Esophagus (tissue), 2 donors: Measurements from ENCODE around the gene TP53BP2. TPM values are rescaled to one million over a fixed set of nuclear protein-coding genes. Genes with fewer than 3 reads are reported as not detected.
"Not testable (repeated sequence)": the region's sequence is repeated elsewhere in the genome, so short reads cannot be mapped to it uniquely, and the experiment has no call there.

Experiments
- H3K27ac ChIP-seq, 2 donors: one replicate each; pipeline ENCODE4 v1.5.1; 2013; ENCODE audit warnings: low read depth in 2 of 2, mild to moderate bottlenecking in 2 of 2, inconsistent platforms in 1 of 2, low read length in 1 of 2, moderate library complexity in 1 of 2
- H3K27me3 ChIP-seq, 2 donors: one replicate each; pipeline ENCODE4 v1.6.1; 2013; ENCODE audit warnings: low read length in 2 of 2, control low read depth in 1 of 2, mild to moderate bottlenecking in 1 of 2; ENCODE audit not compliant: insufficient read depth in 2 of 2, control insufficient read depth in 1 of 2
- H3K36me3 ChIP-seq, 2 donors: one replicate each; pipeline ENCODE4 v1.6.1; 2013; ENCODE audit warnings: low read length in 1 of 2; ENCODE audit not compliant: control insufficient read depth in 2 of 2, insufficient read depth in 2 of 2
- H3K4me1 ChIP-seq, 2 donors: one replicate each; pipeline ENCODE4 v1.6.1; 2013; ENCODE audit warnings: low read length in 1 of 2; ENCODE audit not compliant: control insufficient read depth in 2 of 2, insufficient read depth in 2 of 2
- H3K4me3 ChIP-seq, 2 donors: one replicate each; pipeline ENCODE4 v1.5.1; 2013; ENCODE audit warnings: low read length in 2 of 2, mild to moderate bottlenecking in 2 of 2, low read depth in 1 of 2, moderate library complexity in 1 of 2
- H3K9me3 ChIP-seq, 2 donors: one replicate each; pipeline ENCODE4 v1.6.1; 2013; ENCODE audit warnings: mild to moderate bottlenecking in 2 of 2, low read depth in 1 of 2, low read length in 1 of 2, moderate library complexity in 1 of 2; ENCODE audit not compliant: control insufficient read depth in 2 of 2, insufficient read depth in 1 of 2
- WGBS, 2 donors: extraction: QIAGEN DNeasy Blood & Tissue Kit; methylation state at CpG; one replicate each; pipeline ENCODE4 v1.1.7; 2013; 5-methylcytosine and 5-hydroxymethylcytosine counted together
- polyA plus RNA-seq, 2 donors: library from polyadenylated mRNA; stranded (reverse); fragments of 200-250 nt; gene quantifications; one replicate each; pipeline ENCODE4 v1.2.3, GENCODE V29; 2013
- donor health status: healthy with polysubstance abuse.
- donor health status: Bipolar disorder and iron deficiency.

Gene TP53BP2
- polyA plus RNA-seq, 2 donors: 12.6 to 18.7 TPM

GRCh38 chr1:223876590-223876989 is 30.8 kb upstream of the TP53BP2 start:
- Histone ChIP-seq H3K4me1 (no peaks in the 10 kb centered on the region), H3K27me3 (no peaks in the 10 kb centered on the region), H3K9me3 (no peaks in the 10 kb centered on the region), H3K27ac (no peak overlapping the region), H3K4me3 (no peak overlapping the region), H3K36me3 (no peaks in the 10 kb centered on the region)
- WGBS, 2 donors: 69 to 73% methylated on average over 6 of the region's 6 CpGs

DNA sequence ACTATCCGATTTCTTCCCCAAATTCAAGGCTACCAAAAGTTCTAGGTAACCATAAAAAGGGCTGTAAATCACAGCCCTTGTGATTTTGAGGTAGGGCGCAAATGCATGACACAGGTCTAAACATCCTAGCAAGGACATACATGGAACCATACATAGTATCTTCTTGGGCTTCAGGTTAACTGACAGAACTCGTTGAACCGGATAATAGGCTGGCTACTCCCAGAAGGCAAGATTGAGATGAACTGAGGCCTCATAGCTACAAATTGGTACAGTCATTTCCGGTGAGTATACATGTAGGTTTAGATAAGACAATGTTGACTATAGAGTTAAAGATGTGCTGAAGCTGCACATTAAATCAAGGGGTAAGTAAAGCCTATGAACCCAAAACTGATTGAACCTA is 27.3 kb upstream of the TP53BP2 start:
- WGBS, 2 donors: 85 to 86% methylated on average over 5 of the region's 5 CpGs
- H3K27ac ChIP-seq: no peak overlapping the region

DNA sequence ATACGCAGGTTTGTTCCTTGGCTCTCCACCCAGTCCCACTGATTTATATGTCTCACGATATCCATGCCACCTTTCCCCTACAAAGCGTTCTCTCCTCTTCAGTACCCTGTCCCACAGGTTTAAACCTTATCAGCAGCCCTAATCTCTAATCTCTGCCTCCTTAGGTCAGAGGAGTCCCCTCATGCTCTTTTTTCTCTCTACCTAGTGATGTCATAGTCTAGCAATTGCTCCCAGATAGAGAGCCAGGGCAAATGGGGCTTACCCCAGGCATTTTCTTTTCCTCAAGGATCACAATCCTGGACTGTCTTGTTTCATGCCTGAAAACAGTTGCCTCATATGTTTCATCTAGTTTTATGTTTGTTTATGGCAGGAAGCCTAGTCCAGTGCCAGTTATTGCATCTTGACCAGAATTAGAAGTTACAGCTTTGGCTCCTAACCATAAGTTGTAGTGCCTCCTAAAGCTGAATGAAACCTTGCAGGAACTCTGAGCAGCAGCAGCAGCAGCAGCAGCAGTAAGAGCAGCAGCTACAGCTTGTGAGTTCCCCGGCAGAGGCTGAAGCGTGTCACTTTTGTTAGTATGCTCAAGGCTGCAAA is 26.7 kb upstream of the TP53BP2 start:
- 87 to 92% methylated on average over 5 of the region's 5 CpGs for WGBS, 2 donors
- H3K9me3 ChIP-seq: no peaks in the 10 kb centered on the region
- H3K36me3 ChIP-seq: no peaks in the 10 kb centered on the region

More for the DNA sequence above, 27.3 kb upstream of the TP53BP2 start:
- no peaks in the 10 kb centered on the region for H3K4me1 ChIP-seq
- H3K4me3 ChIP-seq: no peak overlapping the region
- H3K9me3 ChIP-seq: no peaks in the 10 kb centered on the region
- no peaks in the 10 kb centered on the region for H3K27me3 ChIP-seq
- H3K36me3 ChIP-seq: no peaks in the 10 kb centered on the region

DNA sequence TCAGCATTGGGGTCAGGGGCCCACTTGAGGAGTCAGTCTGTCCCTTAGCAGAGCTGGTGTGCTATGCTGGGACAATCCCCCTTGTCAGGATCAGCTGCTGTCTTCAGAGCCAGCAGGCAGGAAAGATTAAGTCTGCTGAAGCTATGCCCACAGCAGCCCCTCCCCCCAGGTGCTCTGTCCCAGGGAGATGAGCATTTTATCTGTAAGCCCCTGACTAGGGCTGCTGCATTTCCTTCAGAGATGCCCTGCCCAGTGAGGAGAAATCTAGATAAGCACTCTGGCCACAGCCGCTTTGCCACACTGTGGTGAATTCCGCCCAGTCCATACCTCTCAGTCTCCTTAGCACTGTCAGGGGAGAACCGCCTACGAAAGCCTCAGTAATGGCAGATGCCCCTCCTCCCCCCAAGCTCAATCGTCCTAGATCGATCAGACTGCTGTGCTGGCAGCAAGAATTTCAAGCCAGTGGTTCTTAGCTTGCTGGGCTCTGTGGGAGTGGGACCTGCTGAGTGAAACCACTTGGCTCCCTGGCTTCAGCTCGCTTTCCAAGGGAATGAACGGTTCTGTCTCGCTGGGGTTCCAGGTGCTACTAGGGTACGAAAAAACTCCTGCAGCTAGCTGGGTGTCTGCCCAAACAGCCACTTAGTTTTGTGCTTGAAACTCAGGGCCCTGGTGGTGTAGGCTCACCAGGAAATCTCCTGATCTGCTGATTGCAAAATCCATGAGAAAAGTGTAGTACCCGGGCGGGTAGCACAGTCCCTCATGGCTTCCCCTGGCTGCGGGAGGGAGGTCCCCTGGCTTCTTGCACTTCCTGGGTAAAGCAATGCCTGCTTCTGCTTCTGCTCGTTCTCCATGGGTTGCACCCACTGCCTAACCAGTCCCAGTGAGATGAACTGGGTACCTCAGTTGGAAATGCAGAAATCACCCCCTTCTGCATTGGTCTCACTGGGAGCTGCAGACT is 25.1 kb upstream of the TP53BP2 start:
- WGBS, 2 donors: 64 to 77% methylated on average over 14 of the region's 14 CpGs
- no peaks in the 10 kb centered on the region for H3K36me3 ChIP-seq
- H3K9me3 ChIP-seq: no peaks in the 10 kb centered on the region
- H3K4me3 ChIP-seq: no peak overlapping the region
- H3K4me1 ChIP-seq: no peaks in the 10 kb centered on the region
- H3K27ac ChIP-seq: no peak overlapping the region
- H3K27me3 ChIP-seq: no peaks in the 10 kb centered on the region

More for the DNA sequence above, 26.7 kb upstream of the TP53BP2 start:
- H3K4me1 ChIP-seq: no peaks in the 10 kb centered on the region
- H3K27me3 ChIP-seq: no peaks in the 10 kb centered on the region
- H3K4me3 ChIP-seq: no peak overlapping the region
- no peak overlapping the region for H3K27ac ChIP-seq

GRCh38 chr1:223864599-223865368 is 19.0 kb upstream of the TP53BP2 start:
- H3K4me3 ChIP-seq, H3K36me3 ChIP-seq, H3K4me1 ChIP-seq, H3K27ac ChIP-seq, H3K27me3 ChIP-seq, H3K9me3 ChIP-seq: not testable (repeated sequence)
- WGBS, 2 donors: 97% methylated on average over 19 of the region's 19 CpGs

- WGBS, 2 donors: 90 to 94% methylated on average over 17 of the region's 17 CpGs
- no peaks in the 10 kb centered on the region for H3K36me3 ChIP-seq
- H3K27me3 ChIP-seq: no peaks in the 10 kb centered on the region
- no peak overlapping the region for H3K27ac ChIP-seq
- H3K9me3 ChIP-seq: peaks cover 0 to 5% of the 10 kb centered on the region in 2 donors
- H3K4me1 ChIP-seq: peaks cover 0 to 3% of the 10 kb centered on the region in 2 donors
- H3K4me3 ChIP-seq: no peak overlapping the region
These were observed 18.3 kb upstream of the TP53BP2 start for GRCh38 chr1:223864084-223864483.

- no peaks in the 10 kb centered on the region for H3K27me3 ChIP-seq
- WGBS, 2 donors: 85 to 88% methylated on average over 1 of the region's 1 CpG
- no peak overlapping the region for H3K4me3 ChIP-seq
- peaks cover 0 to 5% of the 10 kb centered on the region in 2 donors for H3K9me3 ChIP-seq
- no peak overlapping the region for H3K27ac ChIP-seq
- peaks cover 0 to 3% of the 10 kb centered on the region in 2 donors for H3K4me1 ChIP-seq
- H3K36me3 ChIP-seq: no peaks in the 10 kb centered on the region
These were observed 16.2 kb upstream of the TP53BP2 start for GRCh38 chr1:223861904-223862303.

- H3K4me1 ChIP-seq: peaks cover 0 to 3% of the 10 kb centered on the region in 2 donors
- no peak overlapping the region for H3K4me3 ChIP-seq
- peaks cover 0 to 5% of the 10 kb centered on the region in 2 donors for H3K9me3 ChIP-seq
- no peaks in the 10 kb centered on the region for H3K36me3 ChIP-seq
- WGBS, 2 donors: 51 to 60% methylated on average over 5 of the region's 5 CpGs
- H3K27ac ChIP-seq: no peak overlapping the region
- H3K27me3 ChIP-seq: no peaks in the 10 kb centered on the region
These were observed 14.4 kb upstream of the TP53BP2 start for GRCh38 chr1:223860051-223860622.

- Histone ChIP-seq H3K4me3 (no peak overlapping the region), H3K27ac (no peak overlapping the region), H3K4me1 (peaks cover 0 to 3% of the 10 kb centered on the region in 2 donors), H3K27me3 (no peaks in the 10 kb centered on the region), H3K36me3 (no peaks in the 10 kb centered on the region), H3K9me3 (no peaks in the 10 kb centered on the region)
- WGBS, 2 donors: 68 to 78% methylated on average over 8 of the region's 8 CpGs
These were observed 13.3 kb upstream of the TP53BP2 start for GRCh38 chr1:223859058-223859457.
